GM21825 (cell line): ENCODE results near the gene CALD1.

Source experiments
- ATAC-seq: cut with Tn5 transposase; IDR thresholded peaks from one replicate; pipeline ENCODE4 v1.9.1; 2021; ENCODE audit warnings: mild to moderate bottlenecking, moderate library complexity; ENCODE audit not compliant: unreplicated experiment

CALD1 gene

DNA sequence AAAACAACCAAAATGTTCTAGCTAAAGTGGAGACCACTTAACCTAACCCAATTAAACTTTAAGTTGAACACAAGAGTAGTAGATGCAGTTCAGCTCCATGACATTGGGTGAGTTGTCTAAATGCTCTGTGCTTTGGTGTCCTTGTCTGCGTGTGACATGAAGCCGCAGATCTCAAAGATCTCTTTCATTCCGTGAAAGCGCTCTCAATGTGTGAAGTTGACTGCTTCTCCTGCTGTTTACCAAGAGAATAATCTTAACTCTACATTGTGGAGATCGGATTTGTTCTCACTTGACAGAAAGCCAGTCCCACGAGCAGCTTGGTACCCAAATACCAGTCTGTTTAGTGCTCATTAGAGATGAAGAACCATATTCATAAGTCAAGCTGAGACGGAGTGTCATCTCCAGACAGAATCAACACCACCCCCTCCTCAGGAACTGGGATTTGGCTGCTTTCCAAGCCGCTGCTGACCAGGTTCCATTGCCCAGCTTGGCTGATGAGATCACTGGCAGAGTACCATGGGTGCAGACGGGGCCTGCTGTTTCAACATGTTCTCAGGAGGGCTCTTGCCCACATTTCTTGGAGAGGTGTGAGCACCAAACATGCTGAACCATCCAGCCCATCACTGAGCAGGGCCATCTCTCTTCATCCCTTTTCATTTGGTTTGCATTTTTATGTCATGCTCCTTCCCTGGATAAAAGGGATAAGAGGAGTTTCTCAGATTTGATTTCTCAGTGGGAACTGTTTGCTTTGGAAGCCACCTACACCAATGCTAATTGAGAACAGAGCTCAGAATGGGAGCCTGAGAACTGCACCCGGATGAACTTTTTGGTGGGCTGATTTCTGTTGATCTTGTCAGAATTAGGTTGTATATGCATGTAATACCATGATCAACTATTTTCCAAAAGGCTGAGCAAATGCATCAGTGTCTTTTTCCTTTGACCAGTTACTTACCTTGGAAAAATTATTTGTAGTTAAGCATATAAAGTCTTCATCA is 111.1 kb downstream of the CALD1 start:
- no peak for ATAC-seq

GRCh38 chr7:134891262-134891695 is 111.8 kb downstream of the CALD1 start:
- no peak for ATAC-seq

- ATAC-seq: no peak
These were observed 112.6 kb downstream of the CALD1 start for GRCh38 chr7:134891696-134892678.

GRCh38 chr7:134892963-134893362 is 113.5 kb downstream of the CALD1 start:
- no peak for ATAC-seq

DNA sequence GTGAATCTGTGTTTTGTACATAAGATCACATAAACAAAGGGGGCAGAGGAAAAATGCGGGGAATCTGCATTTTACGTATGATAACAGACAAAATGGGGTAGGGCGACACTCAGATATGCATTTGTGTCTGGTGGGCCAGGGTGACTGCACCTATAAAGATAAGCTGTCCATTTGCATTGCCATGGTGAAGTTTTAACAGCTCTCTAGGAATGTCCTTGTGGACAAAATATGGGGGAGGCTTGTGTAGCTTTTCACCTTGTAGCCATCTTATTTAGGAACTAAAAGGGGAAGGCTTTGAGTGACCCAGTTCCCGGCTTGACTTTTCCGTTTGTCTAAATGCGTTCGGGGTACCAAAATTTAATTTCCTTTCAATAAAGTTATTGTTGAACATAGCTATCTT is 114.5 kb downstream of the CALD1 start:
- no peak for ATAC-seq

GRCh38 chr7:134894928-134895327 is 115.5 kb downstream of the CALD1 start:
- no peak for ATAC-seq

DNA sequence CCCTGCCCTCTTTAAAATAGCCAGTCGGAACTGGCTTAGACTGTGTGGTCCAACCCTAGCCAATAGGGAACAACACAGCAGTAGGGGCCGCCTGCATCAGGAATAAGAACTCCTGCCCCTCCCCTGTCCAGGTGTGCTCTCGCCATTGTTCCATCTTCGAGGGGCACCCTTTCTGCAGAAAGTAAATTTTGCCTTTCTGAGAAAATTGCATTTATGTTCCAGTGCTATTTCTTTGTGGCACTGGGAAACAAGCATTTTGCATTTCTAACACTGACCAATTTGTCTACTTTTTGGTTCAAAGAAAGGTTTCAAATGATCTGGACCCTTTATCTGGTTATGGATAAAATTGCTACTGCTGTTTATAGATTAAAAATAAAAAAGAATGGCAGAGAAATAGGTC is 116.6 kb downstream of the CALD1 start:
- ATAC-seq: no peak

DNA sequence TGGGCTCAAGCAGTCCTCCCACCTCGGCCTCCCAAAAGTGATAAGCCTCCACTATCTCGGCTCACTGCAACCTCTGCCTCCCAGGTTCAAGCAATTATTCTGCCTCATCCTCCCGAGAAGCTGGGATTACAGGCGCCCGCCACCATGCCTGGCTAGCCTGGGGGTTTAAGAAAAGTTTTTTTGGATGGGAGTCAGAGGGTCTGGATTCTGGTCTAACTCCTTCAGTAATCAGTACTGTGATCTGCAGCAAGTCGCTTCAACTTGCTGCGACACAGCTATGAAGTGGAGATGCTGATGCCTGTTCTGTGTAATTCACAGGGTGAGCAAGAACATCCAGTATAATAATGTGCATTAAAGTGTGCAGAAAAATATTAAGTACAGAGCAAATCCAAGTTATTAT is 118.5 kb downstream of the CALD1 start:
- no peak for ATAC-seq

GRCh38 chr7:134899729-134900128 is 120.3 kb downstream of the CALD1 start:
- no peak for ATAC-seq

- ATAC-seq: peak; percentile 83
These were observed 120.9 kb downstream of the CALD1 start for GRCh38 chr7:134900166-134900982.

- ATAC-seq: no peak
These were observed 122.1 kb downstream of the CALD1 start for GRCh38 chr7:134901389-134902020.

DNA sequence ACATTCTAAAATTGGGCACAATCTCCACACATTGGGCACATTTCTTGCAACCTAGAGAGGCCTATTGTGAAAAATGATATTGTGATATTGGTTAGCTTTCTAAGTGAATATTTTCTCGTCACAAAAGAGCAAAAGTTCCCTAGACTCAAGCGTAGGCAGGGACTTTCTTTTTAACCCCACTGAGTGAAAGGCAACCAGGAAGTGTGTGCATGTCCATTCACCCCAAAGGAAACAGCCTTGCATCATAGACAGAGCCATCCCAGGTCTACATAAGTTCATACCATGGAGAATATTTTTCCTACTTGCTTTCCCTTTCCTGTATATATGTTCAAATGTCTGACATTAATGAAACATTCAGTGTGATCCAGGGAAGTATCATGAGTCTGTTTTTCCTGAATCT is 122.6 kb downstream of the CALD1 start:
- ATAC-seq: no peak

- no peak for ATAC-seq
These were observed 123.8 kb downstream of the CALD1 start for GRCh38 chr7:134903073-134903790.

DNA sequence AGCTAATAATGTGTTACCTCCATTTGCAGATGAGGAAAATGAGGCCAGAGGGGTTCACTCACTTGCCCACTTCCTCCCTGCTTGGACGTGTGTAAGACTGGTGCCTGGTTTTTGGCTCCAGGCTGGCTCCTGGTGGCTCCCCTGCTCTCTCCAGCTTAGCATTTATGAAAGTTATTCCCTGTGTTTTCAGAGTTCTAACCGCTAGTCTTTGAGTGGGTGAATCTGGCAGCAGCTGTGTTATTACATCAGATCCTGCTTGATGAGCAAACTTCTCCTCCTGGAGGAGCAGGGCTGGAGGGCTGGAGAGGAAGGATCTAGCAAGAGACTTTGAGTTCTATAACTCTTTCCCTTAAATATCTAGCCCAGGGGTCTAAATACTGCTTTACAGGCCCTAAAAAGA is 125.9 kb downstream of the CALD1 start:
- ATAC-seq: no peak

- ATAC-seq: no peak
These were observed 127.6 kb downstream of the CALD1 start for GRCh38 chr7:134907000-134907399.

DNA sequence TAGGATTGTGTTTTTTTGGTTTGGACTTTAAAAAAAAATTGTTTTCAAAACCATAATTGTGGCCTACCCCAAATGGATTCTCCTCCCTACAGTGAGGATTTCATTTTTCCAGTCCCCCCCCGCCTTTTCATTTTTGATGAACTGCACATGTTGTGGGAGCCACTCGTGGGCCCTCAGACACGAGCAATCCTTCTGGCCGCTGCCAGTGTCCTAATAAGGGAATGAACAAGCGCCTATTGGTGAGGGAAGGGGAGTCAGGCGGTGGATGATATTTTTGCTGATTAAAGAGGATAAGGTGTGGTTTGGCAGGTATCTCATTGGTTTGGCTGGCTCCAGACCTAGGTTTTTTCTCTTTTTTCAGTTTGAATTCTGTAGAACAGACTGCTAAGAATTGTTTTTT is 128.2 kb downstream of the CALD1 start:
- no peak for ATAC-seq

DNA sequence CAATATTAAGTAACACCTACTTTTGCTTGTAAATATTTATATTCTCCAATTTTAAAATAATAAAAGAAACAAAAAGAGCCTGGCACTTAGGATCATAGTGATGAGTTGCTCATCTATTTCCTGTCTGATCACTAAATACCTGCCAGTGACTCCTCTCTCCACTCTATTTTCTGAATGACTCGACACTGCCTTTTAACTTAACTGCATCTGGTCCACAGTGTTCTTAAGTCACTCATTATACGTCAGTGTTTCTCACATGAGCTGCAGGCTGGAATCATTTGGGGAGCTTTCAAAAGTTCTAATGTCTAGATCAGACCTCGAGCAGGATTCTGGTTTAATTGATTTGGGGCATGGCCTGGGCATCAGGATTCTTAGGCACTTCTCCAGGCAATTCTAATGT is 128.9 kb downstream of the CALD1 start:
- ATAC-seq: no peak

DNA sequence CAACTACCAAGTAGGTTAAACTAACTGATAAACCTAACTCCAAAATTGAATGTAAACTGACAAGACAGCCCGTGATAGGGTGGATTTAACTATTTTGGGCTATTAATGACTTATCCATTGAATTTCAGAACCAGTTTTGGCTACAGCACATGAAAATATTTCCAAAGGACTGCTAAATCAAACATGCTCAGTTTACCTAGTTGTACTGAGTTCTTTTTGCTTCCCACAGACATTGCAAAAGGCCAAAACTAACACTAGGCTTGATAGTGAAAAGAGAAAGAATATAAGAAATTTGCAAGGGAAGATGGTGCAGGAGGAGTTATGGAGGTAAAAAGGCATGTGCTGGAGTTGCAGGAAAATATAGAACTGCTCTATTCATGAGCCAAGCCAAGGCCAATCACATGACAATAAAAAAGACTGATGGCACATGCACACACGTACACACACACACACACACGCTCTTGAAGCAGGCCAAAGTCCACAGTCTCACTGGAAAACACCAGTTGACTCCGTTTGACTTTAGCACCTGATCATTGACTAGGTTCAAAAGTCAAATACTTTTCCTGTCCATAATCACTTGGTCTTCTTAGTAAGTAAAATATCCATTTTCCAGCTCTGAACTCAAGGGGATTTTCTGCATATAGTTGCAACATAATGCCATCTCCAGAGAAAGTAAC is 130.9 kb downstream of the CALD1 start:
- no peak for ATAC-seq

GRCh38 chr7:134910968-134911367 is 131.5 kb downstream of the CALD1 start:
- no peak for ATAC-seq
